ENCODE results near the gene ADAMTS8.

The ADAMTS8 gene

DNA sequence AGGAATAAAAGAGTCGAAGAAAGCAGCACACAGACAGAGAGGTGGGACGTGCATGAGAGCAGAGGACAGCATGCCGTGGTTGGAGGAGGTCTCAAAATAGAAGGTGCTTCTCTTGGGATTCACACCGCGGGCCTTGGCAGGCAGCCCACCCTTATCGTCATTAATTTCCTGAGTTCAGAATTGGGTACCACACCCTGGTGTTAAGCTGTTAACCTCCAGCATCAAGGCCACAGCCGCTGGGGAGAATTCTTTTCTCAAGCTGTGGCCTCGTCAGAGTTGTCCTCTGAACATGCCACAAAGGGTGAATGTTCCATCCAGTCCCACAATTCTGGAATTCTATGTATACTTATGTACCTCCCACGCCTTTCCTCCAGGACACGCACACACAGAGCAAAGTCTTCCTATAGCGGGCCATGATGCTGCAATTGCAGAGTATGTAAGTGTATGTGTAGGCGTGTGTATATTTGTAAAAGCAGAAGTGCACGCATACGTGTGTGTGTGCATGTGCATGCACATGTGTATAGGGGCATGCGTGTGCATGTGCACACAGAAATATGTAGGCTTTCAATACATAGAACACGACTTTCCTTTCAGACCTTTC, 39.0 kb downstream of the ADAMTS8 start:
- DNase-seq: no peak

DNA sequence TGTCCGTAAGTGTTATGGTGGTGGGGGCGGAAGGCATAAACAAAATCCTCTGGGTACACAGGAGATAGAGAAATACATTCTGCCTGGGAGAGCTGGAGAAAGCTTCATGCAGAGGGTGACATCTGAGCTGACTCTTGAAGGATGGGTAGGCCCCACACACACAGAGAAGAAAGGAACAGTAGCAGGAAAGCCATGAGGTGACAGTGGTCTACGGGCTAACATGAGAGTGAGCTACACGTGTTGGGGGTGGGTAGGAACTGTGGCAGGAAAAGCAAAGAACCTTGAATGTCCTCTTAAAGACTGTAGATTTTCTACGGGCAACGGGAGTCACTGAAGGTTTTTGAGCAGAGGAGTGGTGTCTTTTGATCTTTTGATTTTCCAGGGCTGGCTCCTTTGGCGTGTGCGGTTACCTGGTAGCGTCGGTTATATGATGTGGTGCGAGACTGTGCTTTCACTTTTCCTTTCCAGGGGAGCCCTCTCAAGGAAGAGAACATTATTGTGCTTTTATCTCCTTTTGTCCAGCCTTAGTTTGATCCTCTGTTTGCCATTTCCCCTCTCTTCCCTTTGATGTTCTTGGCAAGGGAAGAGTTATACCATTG, 39.7 kb downstream of the ADAMTS8 start:
- no peak for DNase-seq

DNA sequence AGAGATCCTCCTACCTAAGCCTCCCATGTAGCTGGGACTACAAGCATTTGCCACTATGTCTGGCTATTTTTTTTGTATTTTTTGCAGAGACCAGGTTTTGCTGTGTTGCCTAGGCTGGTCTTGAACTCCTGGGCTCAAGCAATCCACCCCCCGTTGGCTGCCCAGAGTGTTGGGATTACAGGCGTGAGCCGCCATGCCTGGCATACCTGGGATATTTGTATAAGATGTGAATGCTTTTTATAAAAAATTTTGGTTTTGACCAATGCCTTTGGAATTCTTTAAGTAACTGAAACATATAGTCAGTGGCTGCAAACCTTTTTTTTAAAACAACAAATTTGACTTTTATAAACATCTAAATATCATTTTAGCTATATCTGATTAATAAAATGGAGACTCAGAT, 42.4 kb downstream of the ADAMTS8 start:
- DNase-seq: no peak

DNA sequence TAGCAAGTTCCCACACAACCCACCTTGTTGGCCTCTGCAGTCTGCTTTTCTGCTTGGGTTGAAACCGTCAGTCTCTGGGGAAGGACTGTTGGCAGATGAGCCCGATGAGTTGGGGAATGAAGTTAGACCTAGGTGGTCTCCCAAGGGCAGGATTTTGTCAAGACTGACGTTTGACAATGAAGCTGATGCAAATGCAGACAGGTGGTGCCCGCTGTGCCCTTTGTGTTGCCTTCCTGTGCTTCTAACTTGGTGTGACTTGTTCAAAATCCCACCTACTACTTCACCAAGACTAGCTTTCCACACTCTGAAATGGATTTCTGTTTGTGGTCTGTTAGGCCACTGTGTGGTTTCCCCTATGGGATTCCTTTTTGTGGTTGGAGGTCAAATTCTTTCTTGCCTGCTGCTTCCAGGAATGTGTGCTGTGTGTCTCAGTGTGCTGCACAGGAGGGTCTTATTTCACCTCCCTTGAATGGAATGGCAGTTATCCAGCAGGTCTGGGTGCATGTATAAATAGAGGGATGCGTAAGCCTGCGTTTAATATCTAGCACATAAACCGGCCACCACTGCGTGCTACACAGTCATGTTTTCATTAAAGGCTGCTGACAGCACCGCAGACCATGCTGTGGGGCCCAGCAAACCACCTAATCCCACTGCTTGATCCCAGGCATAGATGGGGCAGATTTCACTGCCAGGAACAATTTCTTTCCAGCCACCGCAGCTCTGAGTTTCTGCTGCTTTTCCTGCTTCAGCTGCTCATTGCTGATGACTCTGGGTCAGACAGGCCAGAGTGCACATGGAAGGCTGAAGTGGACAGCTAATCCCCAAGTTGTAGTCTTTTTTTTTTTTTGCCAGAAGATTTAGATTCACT, 44.8 kb downstream of the ADAMTS8 start:
- no peak for DNase-seq

DNA sequence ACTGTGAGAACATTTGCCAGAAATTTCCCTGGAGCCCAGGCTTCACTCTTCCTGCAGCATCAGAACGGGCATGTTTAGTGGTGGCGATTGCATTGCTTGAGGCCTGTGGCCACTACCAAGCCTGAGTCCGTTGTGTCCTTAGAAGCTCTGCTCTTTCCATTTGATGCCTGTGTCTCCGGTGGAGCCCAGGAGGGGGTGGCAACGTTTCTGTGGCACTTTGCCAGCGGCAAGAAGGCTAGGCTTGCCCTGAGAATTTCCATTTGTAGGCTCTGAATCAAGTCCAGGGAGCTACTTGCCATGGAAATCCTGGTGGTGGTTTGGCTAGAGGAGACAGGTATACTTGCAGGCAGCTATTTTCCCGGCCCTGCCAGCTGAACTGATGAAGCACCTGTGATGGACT, 47.1 kb downstream of the ADAMTS8 start:
- DNase-seq: no peak

DNA sequence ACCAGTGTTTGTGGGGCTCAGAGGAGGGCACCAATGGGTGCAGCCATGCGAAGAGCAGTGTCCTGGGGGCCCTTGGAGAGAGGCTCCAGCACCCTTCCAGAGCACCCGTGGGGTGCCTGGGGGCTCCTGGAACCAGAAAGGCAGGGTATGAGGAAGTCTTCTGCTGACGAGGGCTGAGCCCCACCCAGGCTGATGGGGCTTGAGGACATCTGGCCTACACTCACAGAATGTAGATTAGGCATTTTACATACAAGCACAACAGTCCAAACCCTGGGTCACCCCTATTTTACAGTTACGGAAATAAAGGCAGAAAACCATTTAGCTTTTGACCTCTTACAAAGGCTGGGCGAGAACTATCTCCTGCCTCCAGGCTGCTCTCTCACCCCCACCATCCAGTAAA, 47.6 kb downstream of the ADAMTS8 start:
- no peak for DNase-seq

DNA sequence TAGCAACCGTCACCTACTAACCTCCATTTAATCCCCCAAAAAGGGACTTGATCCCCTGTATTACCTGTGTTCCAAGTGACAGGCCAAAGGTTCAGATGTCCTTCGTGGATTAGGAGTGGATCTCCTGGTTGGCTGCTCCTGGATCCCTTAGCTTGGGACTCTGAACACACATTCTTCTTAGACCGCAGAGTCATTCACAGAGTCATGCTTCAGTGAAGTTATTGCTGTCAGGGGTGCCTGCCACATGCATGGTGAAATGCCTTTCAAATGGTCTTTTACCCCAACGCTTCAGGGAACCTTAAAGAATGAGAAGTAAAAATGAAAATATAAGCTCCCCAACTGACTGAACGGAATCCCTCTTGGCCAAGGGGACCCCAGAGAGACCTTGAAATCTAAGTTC, 49.1 kb downstream of the ADAMTS8 start:
- DNase-seq: no peak

DNA sequence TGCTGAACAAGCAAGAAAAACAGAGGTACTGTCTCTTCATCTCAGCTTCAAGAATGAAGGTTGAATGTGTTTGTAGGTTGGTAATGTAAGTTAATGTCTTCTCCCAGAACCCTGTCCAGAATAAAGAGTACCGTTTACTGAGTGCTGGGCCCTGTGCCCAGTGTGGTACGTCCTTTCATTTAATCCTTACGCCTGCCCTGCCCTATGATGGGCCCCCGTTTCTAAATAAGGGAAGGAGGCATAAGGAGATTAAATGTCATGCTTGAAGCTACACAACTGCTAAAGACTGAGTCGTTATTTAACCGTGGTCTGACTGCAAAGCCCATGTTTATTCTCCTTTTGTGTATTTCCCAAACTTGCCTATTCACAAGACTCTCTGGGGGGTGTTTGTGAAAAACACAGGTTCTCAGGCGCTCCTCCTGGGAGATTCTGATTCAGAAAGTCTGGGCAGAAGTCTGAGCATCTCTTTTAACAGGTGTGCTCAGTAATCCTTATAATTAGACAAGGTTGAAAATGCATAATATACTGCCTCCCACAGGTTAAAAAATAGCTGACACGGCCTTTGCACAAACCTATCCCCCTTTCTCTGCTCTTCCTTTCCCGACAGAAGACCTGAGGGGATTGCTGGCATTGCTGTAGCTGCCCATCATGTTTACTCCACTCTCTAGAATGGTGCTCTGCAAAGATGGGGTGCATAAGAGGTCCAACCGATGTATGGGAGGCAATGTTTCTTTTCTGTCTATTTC, 57.4 kb downstream of the ADAMTS8 start:
- no peak for DNase-seq

DNA sequence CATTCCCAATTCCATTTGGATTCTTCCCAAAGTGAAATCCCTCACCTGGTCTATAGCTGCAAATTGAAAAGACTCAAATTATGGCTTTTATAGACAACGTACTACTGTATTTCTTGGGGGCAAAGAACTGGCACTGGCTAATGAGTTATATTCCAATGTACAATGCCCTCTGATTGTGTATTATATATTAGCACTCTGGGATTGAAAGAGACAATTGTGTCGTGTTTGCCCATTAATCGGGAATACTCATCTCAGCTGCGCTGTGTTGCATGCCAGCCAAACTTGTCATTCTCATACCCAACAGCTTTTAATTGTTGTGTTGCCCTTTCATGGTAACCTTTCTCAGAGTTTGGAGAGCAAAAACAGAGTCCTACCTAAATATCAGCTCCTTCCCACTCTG, 58.7 kb downstream of the ADAMTS8 start:
- DNase-seq: no peak

DNA sequence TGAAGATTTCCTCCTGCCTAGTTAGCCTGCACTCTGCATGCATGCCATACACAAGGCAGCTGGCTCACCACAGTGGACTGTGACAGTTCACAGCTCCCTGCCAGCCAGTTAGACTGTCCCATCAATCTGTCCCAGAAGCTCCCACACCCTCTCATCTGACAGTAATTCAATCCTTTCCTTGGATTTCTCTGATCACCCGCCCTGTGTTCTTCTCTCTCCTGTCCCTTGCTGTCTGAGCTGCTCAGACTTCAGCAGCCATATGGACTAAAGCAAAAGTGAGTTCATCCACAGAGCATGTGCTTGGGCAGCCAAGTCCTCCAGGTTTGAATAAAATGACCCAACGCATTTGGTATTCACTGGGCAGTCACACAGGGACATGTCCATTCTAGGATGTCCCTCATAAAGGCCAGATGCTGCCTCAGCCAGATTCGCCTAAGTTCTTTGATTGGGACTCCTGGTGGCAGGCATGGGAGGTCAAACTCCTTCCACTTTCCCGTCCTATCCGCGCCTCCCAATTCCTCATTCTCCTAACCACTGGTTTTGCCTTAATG, 59.2 kb downstream of the ADAMTS8 start:
- no peak for DNase-seq

DNA sequence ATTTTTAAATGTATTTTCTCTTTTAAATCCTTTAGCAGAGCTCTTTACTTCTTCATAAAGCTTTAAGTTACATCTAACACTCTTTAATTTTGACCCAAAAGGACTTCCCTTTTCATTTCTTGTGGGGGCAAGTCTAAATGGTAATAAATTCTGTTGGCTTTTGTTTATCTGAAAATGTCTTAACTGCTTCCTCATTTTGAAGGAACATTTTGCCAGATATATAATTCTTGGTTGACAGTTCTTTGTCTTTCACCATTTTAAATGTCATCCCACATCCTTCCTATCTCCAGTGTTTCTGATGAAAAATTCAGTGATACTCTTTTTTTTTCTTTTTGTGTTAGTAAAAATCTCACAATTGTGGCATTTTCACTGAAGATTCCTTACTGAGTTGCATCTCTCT, 69.0 kb downstream of the ADAMTS8 start:
- DNase-seq: no peak

DNA sequence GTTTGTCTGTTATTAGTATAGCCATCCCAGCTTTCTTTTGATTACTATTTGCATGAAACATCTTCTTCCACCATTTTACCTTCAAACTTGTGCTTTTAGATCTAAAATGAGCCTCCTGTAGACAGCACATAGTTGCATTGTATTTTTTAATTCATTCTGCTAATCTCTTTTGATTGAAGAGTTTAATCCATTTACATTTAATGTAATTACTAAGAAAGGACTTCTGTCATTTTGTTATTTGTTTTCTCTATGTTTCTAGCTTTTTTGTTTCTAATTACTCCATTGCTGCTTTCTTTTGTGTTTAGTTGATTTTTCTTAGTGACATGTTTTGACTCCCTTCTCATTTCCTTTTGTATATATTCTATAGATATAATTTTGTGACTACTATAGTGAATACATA, 70.0 kb downstream of the ADAMTS8 start:
- DNase-seq: no peak
